NCI-H2196 treated with DMSO at 0.1 percent for 48 hours (cell line): ENCODE results near the gene MMP20.

Source experiments
- DNase-seq: peaks from one replicate; lab custom pipeline; 2025; ENCODE audit not compliant: unreplicated experiment; lab: John Stamatoyannopoulos, UW

The MMP20 gene

DNA sequence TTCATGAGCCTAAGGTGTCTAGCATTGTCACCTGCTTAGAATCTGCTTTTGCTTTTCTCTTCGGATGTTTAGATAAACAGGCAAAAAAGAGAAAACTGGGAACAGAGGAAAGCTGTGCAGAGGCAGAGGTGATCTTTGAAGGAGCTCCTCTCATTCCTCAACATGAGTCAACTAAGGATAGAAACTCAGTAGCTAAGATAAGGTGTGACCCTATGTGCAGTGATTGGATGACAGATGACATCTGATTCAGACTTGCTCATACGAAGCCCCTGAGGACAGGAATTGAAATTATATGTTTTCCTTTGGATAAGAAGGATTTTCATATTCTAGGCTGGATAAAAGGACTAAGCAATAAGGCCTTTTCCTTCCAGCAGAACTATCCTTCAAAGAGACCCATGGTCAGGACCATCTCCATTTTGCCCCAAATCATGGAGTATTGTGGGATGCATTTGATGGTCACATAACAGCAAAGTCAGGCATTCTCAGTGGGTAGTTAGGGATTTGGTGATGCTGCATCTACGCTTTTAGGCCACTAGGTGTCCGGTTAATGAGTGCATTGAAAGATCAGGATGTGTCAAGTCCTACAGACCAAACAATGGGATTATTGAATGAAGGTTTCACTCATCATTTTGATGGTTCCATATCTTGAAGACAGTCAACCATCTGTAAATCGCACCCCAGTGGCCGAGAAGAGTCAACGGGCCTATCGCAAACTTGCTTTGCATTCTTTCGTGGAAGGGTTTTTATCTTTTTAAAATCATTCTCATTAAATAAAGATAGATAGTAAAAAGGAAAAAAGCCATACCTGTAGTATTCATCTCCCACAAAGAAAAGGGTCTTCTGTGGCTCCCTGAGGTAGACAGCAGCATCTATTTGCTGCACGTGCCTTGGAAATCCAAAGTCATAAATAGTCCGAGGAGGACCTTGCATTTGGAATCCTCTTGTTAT, 32.2 kb downstream of the MMP20 start:
- DNase-seq, result no peak

DNA sequence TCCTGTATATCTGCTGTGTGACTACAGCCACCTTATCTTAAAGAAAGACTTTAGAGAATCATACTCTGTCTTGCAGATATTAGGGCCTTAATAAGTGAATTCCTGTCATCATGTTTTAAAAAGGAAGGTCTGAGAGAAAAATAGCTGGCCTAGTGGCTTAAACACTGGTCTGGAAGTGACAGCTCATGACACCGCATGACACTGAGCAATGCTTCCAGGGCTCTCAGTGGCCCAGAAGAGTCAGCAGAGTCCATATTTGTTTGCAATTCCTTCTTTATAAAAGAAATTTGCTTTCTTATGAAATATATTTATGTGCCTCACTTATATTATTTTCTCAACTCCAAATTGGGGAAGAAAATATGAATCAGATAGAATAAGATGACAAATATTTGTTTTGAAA, 33.0 kb downstream of the MMP20 start:
- DNase-seq, result no peak

DNA sequence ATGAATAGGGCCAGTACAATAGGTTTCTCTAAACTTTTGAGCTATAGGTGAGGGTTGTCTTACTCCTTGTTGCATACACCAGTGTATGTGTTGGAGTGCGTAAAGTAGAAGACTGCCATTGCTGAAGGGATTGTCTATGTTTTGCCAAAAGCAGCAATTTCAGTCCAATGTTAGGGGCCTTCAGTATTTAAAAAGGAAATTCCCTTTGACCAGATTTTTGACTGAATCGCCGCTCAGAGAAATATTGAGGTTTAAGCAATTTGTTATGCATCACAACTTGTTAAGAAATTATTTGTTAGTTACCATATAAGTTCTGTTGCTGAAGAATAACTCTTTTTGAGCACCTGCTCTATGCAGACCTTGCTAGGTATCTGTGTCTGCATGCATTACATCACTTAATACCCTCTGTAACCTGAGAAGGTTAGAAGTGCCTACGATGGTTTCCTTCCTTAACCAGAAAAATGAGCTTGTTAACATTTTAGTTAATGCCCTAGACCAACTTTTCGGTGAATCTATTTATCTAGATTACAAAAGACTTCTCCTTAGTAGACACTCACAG, 33.9 kb downstream of the MMP20 start:
- DNase-seq, result no peak

DNA sequence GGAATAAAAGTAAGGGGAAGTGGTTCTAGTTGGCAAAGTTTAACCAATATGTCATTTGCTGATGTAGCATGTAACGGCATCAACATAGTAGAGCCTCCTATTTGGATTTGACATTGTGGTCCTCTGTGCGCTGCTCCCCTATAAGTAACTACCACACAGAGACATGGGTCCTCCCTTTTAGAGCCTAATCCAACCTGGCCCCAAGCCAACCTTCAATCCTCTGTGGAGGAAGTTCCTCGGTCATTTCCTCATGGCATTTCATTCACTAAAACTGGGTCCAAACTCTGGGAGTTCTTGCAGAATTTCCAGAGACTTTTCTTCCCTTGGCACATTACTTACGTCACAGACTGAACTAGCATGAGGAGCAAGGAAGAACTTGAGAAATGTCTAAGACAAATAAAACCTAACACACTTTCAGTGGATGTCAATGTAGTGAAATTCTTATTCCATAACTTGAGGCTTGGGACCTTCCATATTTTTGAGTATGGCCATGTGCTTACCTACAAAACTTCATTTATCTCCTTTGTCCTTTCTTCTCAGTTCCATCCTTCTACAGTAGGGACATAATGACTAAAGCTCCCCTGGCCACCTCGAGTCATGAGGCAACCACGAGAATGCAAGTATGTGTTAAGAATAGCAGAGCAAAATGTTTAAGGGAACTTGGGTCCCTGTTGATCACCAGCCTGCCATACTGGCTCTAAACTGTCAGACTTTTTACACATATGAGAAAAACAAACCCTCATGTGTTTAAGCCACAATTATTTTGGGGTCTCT, 34.7 kb downstream of the MMP20 start:
- DNase-seq, result no peak

DNA sequence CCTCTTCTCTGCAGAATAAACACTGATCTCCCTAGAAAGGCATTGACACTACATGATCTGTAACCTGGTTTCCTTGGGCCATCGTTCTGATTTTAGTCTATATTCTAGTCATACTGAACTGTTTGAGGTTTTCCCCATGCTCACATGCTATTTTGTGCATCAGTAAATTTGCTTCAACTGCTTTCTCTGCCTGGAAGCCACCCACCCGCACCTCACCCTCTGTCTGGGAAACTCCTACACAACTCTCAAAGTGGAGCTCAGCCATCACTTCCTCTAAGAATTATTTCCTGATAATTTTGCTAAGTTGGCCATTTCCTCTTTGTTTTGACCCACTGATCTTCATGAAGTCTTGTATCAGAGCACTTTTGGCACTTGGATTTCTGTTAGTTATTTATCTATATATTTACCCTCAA, 36.1 kb downstream of the MMP20 start:
- no peak for DNase-seq

DNA sequence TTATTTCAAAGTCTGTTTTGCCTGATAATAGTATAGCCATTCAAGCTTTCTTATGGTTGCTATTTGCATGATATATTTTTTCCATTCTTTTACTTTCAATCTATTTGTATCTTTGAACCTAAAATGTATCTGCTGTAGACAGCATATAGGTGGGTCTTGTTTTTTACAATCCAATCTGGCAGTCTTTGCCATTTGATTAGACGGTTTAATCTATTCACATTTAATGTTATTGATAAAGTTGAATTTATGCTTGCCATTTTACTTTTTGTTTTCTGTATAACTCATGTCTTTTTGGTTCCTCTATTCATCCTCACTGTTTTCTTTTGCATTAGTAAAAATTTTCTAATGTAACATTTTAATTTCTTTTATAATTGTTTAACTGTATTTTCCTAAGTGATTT, 37.4 kb downstream of the MMP20 start:
- no peak for DNase-seq

DNA sequence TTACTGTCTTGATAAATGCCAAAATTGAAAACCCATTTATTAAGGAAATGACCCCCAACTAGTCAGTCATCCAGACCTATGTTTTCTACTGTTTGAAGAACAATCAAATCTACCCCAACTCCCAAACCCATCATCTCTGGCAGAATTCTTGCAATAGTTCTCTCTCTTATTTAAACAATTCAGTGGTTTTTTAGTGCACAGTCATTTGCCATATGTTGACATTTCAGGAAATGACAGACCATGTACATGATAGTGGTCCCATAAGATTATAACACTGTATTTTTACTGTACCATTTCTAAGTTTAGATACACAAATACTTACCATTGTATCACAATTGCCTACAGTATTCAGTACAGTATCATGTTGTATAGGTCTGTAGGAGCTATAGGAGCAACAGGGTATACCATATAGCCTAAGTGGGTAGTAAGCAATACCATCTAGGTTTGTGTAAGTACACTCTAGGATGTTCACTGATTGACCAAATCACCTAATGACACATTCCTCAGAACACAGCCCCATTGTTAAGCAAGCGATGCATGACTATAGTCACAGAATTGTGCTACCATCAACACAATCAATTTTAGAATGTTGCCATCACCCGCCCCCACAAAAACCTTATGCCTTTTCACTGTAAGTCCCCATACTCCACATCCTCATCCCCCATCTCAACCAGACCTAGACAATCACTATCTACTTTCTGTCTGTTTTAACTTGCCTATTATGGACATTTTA, 41.8 kb downstream of the MMP20 start:
- no peak for DNase-seq

DNA sequence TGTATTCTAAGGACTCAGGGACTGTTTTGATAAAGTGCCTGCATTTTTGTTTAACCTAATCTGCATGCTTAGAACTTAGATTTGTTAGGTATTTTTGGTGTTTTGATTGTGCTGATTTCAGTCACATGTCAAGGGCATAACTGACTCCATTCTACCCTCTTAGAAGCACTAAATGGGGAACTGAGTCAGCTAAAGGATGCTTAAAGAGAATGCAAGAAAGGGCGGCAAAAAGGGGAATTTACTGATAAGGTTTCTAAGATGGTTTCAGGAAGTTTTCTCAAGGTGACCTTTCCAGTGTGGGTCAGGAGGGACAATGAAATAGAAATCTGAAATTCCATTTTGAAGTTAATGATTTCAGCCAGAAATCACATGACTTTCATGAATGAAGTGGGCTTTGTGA, 43.0 kb downstream of the MMP20 start:
- DNase-seq, result no peak

DNA sequence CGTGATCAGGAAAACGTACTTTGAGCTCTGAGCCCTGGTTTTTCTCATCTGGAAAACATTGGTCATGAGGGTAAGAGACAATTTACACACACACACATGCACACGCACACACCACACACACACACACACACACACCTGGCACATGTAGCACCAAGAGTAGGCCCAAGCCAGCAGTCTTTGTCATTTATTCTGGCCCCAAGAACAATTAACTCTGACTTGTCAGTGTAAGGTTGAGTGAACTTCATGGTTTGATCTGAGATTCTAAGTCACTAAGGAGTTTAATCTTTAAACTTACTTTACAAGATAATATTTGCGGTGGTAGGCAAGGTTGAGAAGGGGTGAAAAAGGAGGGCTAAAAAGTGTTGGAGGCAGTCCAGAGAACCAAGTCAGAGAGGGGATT, 44.1 kb downstream of the MMP20 start:
- DNase-seq, result no peak

DNA sequence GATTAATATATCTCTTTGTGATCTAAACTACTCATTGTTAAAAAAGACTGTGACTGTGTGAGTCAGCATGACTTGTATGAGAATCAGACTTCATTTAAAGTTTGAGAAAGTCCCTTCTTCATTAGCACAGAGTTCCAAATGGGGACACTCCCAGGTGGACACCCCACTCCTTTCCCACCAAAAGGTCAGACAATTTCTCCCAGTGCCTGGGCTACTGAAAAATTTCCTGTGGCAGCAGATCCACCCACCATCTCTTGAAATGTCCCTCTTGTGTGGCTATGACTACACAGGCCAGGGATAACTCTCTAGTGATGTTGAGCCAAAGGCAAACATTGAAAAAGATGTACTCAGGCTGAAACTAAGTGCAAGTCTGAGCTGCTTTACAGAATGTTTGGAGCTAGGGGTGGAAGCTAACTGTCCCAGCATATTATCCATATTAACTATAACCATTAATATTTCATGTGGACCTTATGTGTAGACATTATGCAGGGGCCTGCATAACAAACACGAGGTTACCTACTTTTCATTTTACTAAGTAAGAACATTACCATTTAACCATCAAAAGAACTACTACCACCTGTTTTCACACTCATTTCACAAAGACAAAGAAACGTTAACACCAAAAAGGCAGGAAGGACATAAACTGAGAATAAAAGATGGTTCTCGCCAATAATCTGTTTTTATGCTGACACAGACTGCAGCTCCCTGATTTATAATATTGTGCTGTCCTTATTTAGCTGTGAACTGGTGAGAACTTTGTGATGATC, 44.8 kb downstream of the MMP20 start:
- DNase-seq, result no peak

DNA sequence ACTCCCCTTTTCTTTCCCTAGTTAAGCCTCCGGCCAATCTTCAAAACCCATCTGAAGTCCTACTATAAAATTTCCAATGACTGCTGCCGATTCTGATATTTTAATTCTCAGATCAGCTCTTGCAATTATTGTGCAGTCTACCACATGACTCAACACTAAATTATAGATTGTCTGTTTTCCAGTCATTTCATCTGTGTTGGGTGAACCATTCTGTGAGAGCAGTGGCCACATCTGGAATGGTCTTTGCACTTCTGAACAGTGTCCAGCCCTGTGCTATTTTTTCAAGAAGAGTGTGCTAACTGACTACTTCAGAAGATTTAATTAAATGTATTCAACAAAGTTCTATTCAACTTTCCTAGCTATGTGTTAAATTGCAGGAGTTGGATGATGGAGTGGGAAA, 47.4 kb downstream of the MMP20 start:
- DNase-seq, result no peak

DNA sequence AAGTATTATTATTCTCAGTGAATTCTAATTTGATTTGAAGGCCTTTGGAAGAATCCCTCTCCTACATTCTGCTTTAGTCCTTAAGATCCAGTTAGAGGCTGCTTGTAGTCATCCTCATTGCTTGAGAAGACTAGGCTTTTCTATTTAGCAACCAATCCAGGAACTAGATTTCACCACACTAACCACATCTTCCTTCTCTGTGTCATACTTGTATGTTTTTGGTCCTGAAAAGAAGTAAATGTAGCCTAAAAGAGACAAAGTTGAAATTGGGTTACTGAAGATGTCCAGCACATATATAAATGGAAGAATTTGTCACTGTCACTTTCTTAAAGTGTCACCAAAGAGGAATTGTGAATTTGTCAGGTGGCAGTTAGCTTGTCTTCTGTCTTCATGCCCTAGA, 48.0 kb downstream of the MMP20 start:
- DNase-seq, result no peak

DNA sequence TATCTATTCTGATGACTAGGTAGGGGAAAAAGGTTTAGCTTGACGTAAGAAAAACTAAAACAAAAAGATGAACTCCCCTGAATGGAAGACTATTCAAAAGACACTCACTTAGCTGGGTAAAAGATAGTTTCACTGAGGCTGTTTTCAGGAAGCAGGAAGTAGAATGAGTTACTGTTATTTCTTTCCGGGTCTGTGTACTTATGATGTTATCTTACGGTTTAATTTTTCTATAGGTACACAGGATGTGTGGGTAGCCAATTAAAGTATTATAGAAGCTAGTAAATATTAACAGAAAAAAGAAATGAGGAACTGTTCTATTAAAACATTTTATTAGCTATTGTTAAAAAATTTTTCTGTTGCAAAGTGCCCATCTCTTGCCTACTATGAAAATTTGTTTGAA, 48.8 kb downstream of the MMP20 start:
- no peak for DNase-seq

DNA sequence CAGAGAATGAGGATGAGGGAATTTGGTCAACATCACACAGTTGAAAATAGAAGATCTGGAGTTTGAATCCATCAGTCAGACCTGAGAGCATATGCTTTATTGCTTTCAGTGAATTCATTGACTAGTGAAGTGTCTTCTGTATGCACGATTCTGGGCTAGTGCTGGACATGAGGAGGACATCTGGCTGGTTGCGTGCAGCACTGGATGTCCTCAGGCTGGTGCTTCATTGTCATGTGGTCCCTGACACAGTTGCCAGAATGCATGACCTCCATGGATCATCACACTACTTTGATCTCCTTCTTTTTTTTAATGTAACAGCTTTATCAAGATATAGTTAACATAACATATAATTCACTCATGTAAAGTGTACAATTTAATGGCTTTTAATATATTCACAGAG, 50.1 kb downstream of the MMP20 start:
- DNase-seq, result no peak

DNA sequence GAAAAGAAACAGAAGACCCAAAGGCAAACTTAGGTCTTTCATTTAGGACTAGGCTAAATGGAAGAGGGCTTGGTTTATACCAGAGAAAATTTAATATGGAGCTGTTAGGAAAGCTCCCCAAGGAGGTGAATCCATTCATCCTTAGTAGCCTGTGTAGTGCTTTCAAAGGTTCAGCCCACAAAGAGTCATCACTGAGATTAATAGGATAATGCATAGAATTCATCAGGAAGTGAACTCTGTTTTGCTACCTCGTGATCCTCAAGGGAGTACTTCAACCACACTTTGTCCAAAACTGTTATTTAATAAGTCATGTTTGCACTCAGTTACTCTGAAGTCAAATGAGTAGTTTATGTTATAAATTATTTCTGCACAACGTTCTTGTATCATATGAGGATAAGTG, 51.3 kb downstream of the MMP20 start:
- no peak for DNase-seq

DNA sequence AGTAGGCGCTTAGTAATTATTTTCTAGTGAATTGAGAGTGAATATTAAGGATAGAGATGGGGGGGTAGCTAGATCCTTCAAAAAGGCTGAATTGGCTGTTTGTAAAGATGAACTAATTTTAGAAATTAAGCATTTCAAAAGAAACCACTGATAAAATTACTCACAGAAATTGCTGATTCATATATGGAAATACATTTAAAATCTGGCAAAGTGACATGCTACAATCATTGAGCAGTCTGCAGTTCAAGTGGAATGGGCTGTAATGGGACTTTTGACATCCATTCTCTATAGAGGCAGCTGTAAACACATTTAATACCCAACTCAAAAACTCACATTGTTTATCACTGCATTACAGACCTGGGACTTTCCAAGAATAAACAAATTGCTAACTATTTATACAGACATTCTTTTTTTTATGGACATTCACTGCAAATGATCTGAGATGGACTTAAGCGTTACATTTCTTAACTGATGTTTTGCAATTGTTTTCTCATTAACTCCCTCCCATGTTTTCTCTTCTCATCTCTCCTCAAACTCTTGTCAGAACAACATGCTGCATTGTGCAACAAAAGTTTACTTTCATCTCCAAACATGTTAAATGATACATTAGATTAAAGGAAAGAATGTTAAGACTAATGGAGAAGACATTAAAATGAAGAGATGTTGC, 52.4 kb downstream of the MMP20 start:
- no peak for DNase-seq

DNA sequence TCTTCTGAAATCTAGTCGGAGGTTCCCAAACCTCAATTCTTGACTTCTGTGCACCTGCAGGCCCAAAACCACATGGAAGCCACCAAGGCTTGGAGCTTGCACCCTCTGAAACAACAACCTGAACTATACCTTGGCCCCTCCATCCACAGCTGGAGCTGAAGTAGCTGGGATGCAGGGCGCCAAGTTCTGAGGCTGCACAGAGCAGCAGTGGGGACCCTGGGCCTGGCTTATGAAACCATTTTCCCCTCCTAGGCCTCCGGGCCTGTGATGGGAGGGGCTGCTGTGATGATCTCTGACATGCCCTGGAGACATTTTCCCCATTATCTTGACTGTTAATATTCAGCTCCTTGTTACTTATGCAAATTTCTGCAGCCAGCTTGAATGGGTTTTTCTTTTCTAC, 56.3 kb downstream of the MMP20 start:
- DNase-seq, result no peak

DNA sequence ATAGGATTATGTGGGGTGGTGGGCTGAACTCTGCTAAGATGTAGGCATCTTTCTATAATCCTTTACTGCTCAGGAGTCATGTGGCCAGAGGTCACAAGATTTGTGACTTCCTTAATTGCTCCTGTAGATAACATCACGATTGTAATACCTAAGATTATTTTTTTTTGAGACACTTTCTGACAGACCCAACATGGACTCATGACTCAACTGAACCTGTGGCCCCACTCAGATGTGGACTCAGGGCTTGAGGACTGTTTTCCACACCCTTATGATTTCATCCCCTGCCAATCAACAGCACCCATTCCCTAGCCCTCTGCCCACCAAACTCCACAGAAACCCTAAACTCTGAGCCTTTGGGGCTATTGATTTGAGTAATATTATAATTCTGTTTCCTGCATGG, 59.0 kb downstream of the MMP20 start:
- DNase-seq, result no peak

DNA sequence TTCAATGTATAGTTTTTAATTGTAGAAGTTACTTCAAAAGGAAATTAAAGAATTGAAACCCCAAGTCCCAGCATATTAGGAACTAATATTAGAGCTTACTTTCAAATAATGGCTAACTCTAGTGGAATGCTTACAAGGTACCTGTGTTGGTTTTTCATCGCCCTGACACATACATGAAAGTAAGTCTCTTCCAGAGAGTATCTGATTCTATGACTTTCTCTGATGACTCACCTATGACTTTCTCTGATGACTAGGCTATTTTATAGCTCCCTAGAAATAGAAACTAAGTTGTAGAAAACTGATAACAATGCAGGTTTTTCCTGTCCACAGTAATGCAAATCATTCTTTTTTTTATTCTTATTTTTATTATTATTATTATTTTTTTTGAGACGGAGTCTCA, 61.0 kb downstream of the MMP20 start:
- DNase-seq, result no peak

DNA sequence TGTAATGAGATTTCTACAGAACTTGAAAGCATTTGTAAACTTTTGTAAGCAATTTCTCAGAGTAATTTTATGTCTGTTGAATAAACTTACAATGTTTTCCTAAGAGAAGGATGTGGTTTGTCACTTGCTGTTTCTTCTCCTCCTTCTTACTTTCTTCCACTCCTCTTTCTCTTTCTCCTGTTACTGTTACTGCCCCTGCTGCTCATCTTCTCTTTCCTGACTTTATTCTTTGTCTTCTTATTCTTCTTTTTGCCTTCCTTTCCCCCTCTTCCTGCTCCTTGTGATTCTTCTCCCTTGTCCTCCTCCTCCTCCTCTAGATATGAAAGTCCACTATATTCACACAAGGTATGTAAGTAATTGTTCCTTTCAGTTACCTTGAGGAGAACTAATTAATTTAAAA, 63.5 kb downstream of the MMP20 start:
- DNase-seq, result no peak
